UCSD-AML1 (cell line): ENCODE results near the gene NAA38.

ENCODE experiments used
- DNase-seq: peaks from one replicate; lab custom pipeline; 2025; ENCODE audit not compliant: unreplicated experiment; lab: John Stamatoyannopoulos, UW

NAA38 gene

GRCh38 chr17:7841396-7841914, 15.9 kb downstream of the NAA38 start:
- DNase-seq, result peak; percentile 87

GRCh38 chr17:7840875-7841274, 16.5 kb downstream of the NAA38 start:
- DNase-seq, result no peak

GRCh38 chr17:7840441-7840840, 16.9 kb downstream of the NAA38 start:
- no peak for DNase-seq

- no peak for DNase-seq
Measured at GRCh38 chr17:7839876-7840261, 17.5 kb downstream of the NAA38 start.

GRCh38 chr17:7839190-7839875, 18.0 kb downstream of the NAA38 start:
- DNase-seq, result peak; percentile 68

- DNase-seq, result peak; percentile 82
Measured at GRCh38 chr17:7838090-7839075, 19.0 kb downstream of the NAA38 start.

GRCh38 chr17:7837408-7838088, 19.8 kb downstream of the NAA38 start:
- no peak for DNase-seq

- DNase-seq, result peak; percentile 90
Measured at GRCh38 chr17:7836596-7837407, 20.6 kb downstream of the NAA38 start.

- no peak for DNase-seq
Measured at GRCh38 chr17:7835814-7836595, 21.4 kb downstream of the NAA38 start.

- DNase-seq, result peak; percentile 97
Measured at GRCh38 chr17:7834957-7835813, 22.2 kb downstream of the NAA38 start.

- DNase-seq, result peak; percentile 64
Measured at GRCh38 chr17:7834542-7834956, 22.8 kb downstream of the NAA38 start.

- peak; percentile 90 for DNase-seq
Measured at GRCh38 chr17:7833795-7834541, 23.4 kb downstream of the NAA38 start, which contains the start of gene KDM6B. TSS of gene KDM6B (plus strand) at chr17:7834217. CDS start at chr17:7845555, 11,338 bp downstream.

GRCh38 chr17:7833011-7833794, 24.2 kb downstream of the NAA38 start:
- DNase-seq, result no peak

- DNase-seq, result no peak
Measured at GRCh38 chr17:7832431-7832830, 24.9 kb downstream of the NAA38 start.

- no peak for DNase-seq
Measured at GRCh38 chr17:7831233-7831632, 26.1 kb downstream of the NAA38 start.

GRCh38 chr17:7830616-7831015, 26.7 kb downstream of the NAA38 start:
- no peak for DNase-seq
